ENCODE data around the gene SYT9. TPM values are rescaled to one million over a fixed set of nuclear protein-coding genes. Genes with fewer than 3 reads are reported as not detected.
A peak's percentile ranks its signal among the peaks of the same experiment; 100 is the strongest.

The SYT9 gene
- total and polyA plus RNA-seq, 2 donors (not counting 1 experiment from before 2014, with no cell fraction given), result not detected

GRCh38 chr11:7462706-7463105 lies 211.0 kb downstream of the SYT9 start:
- H3K9me3 ChIP-seq (ENCODE audit: control extremely low read depth in 1 of 3, control insufficient read depth in 2 of 3, insufficient read depth in 1 of 3, low read length in 2 of 3), result peaks cover 0 to 1% (median 0%) of the 10 kb centered on the region in 3 donors
- H3K27me3 ChIP-seq (replicated peaks in 1 of 4; ENCODE audit: control extremely low read depth in 1 of 4, control insufficient read depth in 3 of 4, insufficient read depth in 4 of 4, low read length in 3 of 4), result no peaks in the 10 kb centered on the region
- intact Hi-C loops (cut with micrococcal nuclease), result no loop called here
- H3K9ac ChIP-seq (ENCODE audit: low read length), result no peak overlapping the region
- Mint-ChIP-seq H3K9me3 (ENCODE audit: insufficient read depth) (no peaks in the 10 kb centered on the region), H3K27me3 (no peaks in the 10 kb centered on the region), H3K4me3 (no peak overlapping the region), H3K27ac (peak overlapping the region; percentile 71), H3K4me1 (peaks cover 27% of the 10 kb centered on the region)
- peaks cover 1 to 5% of the 10 kb centered on the region in 2 experiments for H3K36me3 ChIP-seq (replicated peaks in 1 of 2; ENCODE audit: control extremely low read depth in 1 of 2, control insufficient read depth in 1 of 2, extremely low read depth in 1 of 2, insufficient read depth in 2 of 2, low read length in 1 of 2)
- DNase-seq (no peak), ATAC-seq (ENCODE audit: low read depth) (no peak)
- H3K4me1 ChIP-seq (ENCODE audit: control insufficient read depth in 2 of 2, insufficient read depth in 2 of 2, low read length in 2 of 2), result peaks cover 3 to 7% of the 10 kb centered on the region in 2 donors
- H2AFZ ChIP-seq (ENCODE audit: insufficient read depth, low read depth, low read length, poor library complexity, severe bottlenecking), result no peak overlapping the region
- H3K79me2 ChIP-seq (ENCODE audit: control insufficient read depth, insufficient read depth, low read length), result no peaks in the 10 kb centered on the region
- H3K4me2 ChIP-seq (replicated peaks; ENCODE audit: low read depth, low read length, poor library complexity, severe bottlenecking), result no peak overlapping the region
- H3K4me3 ChIP-seq (ENCODE audit: control extremely low read depth in 1 of 5, extremely low read depth in 1 of 5, insufficient read depth in 1 of 5, low read depth in 2 of 5, low read length in 4 of 5), result no peak overlapping the region
- ChIA-PET POLR2A (no interaction called here), CTCF (interaction anchor here (1.3 kb wide), 1 partner anchor 20 kb away, joined by 5 read pairs; no protein-coding TSS in a partner anchor)
- TF ChIP-seq CTCF (IDR thresholded peaks at IDR 0.05), result no peak
- no peak for TF ChIP-seq EZH2 (IDR thresholded peaks at IDR 0.05; ENCODE audit: borderline replicate concordance, insufficient read depth, low read depth, low read length, poor library complexity, severe bottlenecking)
- H3K27ac ChIP-seq (ENCODE audit: low read length in 2 of 2), result peak overlapping the region in 1 of 2 donors; percentile 13
- no CpG with 5 or more reads among the region's 1 CpG for WGBS (ENCODE audit: insufficient coverage)
- no peaks in the 10 kb centered on the region for H4K20me1 ChIP-seq (ENCODE audit: control insufficient read depth, insufficient read depth, low read length, poor library complexity, severe bottlenecking)

- CTCF ChIA-PET, result no interaction called here
These were observed 215.9 kb downstream of the SYT9 start for GRCh38 chr11:7467652-7468051.

More at GRCh38 chr11:7467652-7468051, 215.9 kb downstream of the SYT9 start:
- H3K4me1 Mint-ChIP-seq, result peaks cover 24% of the 10 kb centered on the region
- H3K36me3 ChIP-seq (replicated peaks in 1 of 2; ENCODE audit: control extremely low read depth in 1 of 2, control insufficient read depth in 1 of 2, extremely low read depth in 1 of 2, insufficient read depth in 2 of 2, low read length in 1 of 2), result peaks cover 1 to 8% of the 10 kb centered on the region in 2 experiments
- no peak overlapping the region for H3K9ac ChIP-seq (ENCODE audit: low read length)
- no peaks in the 10 kb centered on the region for H3K79me2 ChIP-seq (ENCODE audit: control insufficient read depth, insufficient read depth, low read length)
- no peaks in the 10 kb centered on the region for H4K20me1 ChIP-seq (ENCODE audit: control insufficient read depth, insufficient read depth, low read length, poor library complexity, severe bottlenecking)
- peaks cover 3 to 6% of the 10 kb centered on the region in 2 donors for H3K4me1 ChIP-seq (ENCODE audit: control insufficient read depth in 2 of 2, insufficient read depth in 2 of 2, low read length in 2 of 2)
- H3K27ac Mint-ChIP-seq, result no peak overlapping the region
- WGBS (ENCODE audit: insufficient coverage), result 76% methylated on average over 2 of the region's 2 CpGs
- DNase-seq (no peak), ATAC-seq (ENCODE audit: low read depth) (no peak)
- H3K27ac ChIP-seq (ENCODE audit: low read length in 2 of 2), result no peak overlapping the region
- no peaks in the 10 kb centered on the region for H3K9me3 Mint-ChIP-seq (ENCODE audit: insufficient read depth)
- no peak overlapping the region for H3K4me3 Mint-ChIP-seq
- no peak overlapping the region for H3K4me2 ChIP-seq (replicated peaks; ENCODE audit: low read depth, low read length, poor library complexity, severe bottlenecking)
- POLR2A ChIA-PET, result no interaction called here
- no peaks in the 10 kb centered on the region for H3K27me3 ChIP-seq (replicated peaks in 1 of 4; ENCODE audit: control extremely low read depth in 1 of 4, control insufficient read depth in 3 of 4, insufficient read depth in 4 of 4, low read length in 3 of 4)
- intact Hi-C loops (cut with micrococcal nuclease), result no loop called here
- H3K27me3 Mint-ChIP-seq, result no peaks in the 10 kb centered on the region
- no peak overlapping the region for H3K4me3 ChIP-seq (ENCODE audit: control extremely low read depth in 1 of 5, extremely low read depth in 1 of 5, insufficient read depth in 1 of 5, low read depth in 2 of 5, low read length in 4 of 5)
- H3K9me3 ChIP-seq (ENCODE audit: control extremely low read depth in 1 of 3, control insufficient read depth in 2 of 3, insufficient read depth in 1 of 3, low read length in 2 of 3), result no peaks in the 10 kb centered on the region
- no peak overlapping the region for H2AFZ ChIP-seq (ENCODE audit: insufficient read depth, low read depth, low read length, poor library complexity, severe bottlenecking)
- TF ChIP-seq CTCF (IDR thresholded peaks at IDR 0.05), result no peak
- TF ChIP-seq EZH2 (IDR thresholded peaks at IDR 0.05; ENCODE audit: borderline replicate concordance, insufficient read depth, low read depth, low read length, poor library complexity, severe bottlenecking), result no peak

Measured in B cell (primary cell).